Measurements from ENCODE around the gene GFRA1.

- TF ChIP-seq CTCF (IDR thresholded peaks at IDR 0.05) (no peak), EZH2phosphoT487 (IDR thresholded peaks at IDR 0.05) (no peak), EZH2 (IDR thresholded peaks at IDR 0.05) (no peak)
These were observed 27.9 kb downstream of the GFRA1 start for GRCh38 chr10:116245156-116245555.
